NCI-H1092 (cell line): ENCODE measurements around the gene CNTD1.
"Not testable (repeated sequence)": the region's sequence is repeated elsewhere in the genome, so short reads cannot be mapped to it uniquely, and the experiment has no call there.

ENCODE experiments used
- DNase-seq: peaks from one replicate; lab custom pipeline; 2025; lab: John Stamatoyannopoulos, UW

Gene CNTD1

GRCh38 chr17:42845556-42845917 is 46.9 kb downstream of the CNTD1 start:
- DNase-seq, result no peak

- no peak for DNase-seq
Measured at GRCh38 chr17:42845918-42846593, 47.4 kb downstream of the CNTD1 start.

- no peak for DNase-seq
Measured at GRCh38 chr17:42846594-42847280, 48.1 kb downstream of the CNTD1 start.

- DNase-seq, result no peak
Measured at GRCh38 chr17:42848093-42848492, 49.4 kb downstream of the CNTD1 start.

GRCh38 chr17:42849031-42849430 is 50.4 kb downstream of the CNTD1 start:
- no peak for DNase-seq

- no peak for DNase-seq
Measured at GRCh38 chr17:42849451-42850181, 51.0 kb downstream of the CNTD1 start.

GRCh38 chr17:42850954-42851353 is 52.3 kb downstream of the CNTD1 start, which contains the start of gene AOC3:
TSS of gene AOC3 (plus strand) at chr17:42851199. CDS start at chr17:42851344, 145 bp downstream.
- no peak for DNase-seq

- not testable (repeated sequence) for DNase-seq
Measured at GRCh38 chr17:42851371-42852240, 52.9 kb downstream of the CNTD1 start.

GRCh38 chr17:42852351-42852750 is 53.7 kb downstream of the CNTD1 start:
- no peak for DNase-seq

- DNase-seq, result no peak
Measured at GRCh38 chr17:42853004-42853403, 54.3 kb downstream of the CNTD1 start.

- DNase-seq, result no peak
Measured at GRCh38 chr17:42853597-42853967, 54.9 kb downstream of the CNTD1 start.

- no peak for DNase-seq
Measured at GRCh38 chr17:42853968-42854790, 55.5 kb downstream of the CNTD1 start.

GRCh38 chr17:42855048-42855596 is 56.5 kb downstream of the CNTD1 start:
- no peak for DNase-seq

GRCh38 chr17:42856093-42856492 is 57.4 kb downstream of the CNTD1 start:
- not testable (repeated sequence) for DNase-seq

GRCh38 chr17:42856516-42856915 is 57.9 kb downstream of the CNTD1 start:
- not testable (repeated sequence) for DNase-seq

GRCh38 chr17:42857389-42857788 is 58.7 kb downstream of the CNTD1 start:
- DNase-seq, result no peak
